Measurements from ENCODE around the gene VSNL1. TPM values are rescaled to one million over a fixed set of nuclear protein-coding genes. Genes with fewer than 3 reads are reported as not detected.

The VSNL1 gene
- total RNA-seq, 4 donors from 2014 or later: not detected

DNA sequence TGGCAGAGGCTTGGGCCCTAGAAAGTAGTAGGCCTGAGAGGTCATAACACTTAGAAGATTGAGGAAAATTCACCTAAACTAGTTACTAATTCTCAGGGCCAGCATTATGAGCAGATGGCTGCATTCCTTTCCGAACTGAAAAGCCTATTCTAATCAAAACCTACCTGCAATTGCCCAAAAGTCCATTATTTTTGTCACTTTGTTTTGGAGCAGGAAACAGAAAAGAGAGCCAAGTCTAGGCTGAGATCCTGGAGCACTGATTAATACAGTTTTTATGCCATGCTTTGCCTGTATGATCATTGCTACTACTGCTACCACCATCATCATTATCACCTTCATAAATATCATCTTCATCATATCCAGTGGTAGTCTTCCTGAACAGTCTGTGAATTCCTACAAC is 14.7 kb downstream of the VSNL1 start:
- TF ChIP-seq, protein P1, sequence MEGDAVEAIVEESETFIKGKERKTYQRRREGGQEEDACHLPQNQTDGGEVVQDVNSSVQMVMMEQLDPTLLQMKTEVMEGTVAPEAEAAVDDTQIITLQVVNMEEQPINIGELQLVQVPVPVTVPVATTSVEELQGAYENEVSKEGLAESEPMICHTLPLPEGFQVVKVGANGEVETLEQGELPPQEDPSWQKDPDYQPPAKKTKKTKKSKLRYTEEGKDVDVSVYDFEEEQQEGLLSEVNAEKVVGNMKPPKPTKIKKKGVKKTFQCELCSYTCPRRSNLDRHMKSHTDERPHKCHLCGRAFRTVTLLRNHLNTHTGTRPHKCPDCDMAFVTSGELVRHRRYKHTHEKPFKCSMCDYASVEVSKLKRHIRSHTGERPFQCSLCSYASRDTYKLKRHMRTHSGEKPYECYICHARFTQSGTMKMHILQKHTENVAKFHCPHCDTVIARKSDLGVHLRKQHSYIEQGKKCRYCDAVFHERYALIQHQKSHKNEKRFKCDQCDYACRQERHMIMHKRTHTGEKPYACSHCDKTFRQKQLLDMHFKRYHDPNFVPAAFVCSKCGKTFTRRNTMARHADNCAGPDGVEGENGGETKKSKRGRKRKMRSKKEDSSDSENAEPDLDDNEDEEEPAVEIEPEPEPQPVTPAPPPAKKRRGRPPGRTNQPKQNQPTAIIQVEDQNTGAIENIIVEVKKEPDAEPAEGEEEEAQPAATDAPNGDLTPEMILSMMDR (IDR thresholded peaks at IDR 0.05; ENCODE audit: low read depth): no peak

DNA sequence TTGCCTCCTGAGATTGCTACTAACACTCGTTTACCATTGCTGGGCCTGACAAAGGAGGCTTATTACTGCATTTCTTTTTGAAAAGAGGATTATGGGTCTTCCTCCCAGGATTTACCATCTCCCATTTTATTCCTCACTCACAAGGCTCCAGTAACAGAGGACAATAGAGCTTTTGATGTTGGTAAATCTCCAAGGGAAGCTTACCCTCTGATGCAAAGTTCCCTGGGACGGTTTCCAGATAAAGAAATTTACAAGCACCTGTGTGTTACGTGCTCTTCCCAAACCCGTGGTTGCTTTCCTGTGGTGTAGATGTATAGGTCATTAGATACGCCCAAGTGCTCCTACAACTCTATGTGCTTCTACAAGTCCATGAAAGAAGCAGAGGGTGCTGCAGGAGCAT is 17.1 kb downstream of the VSNL1 start:
- TF ChIP-seq, protein P1 (IDR thresholded peaks at IDR 0.05; ENCODE audit: low read depth): no peak

DNA sequence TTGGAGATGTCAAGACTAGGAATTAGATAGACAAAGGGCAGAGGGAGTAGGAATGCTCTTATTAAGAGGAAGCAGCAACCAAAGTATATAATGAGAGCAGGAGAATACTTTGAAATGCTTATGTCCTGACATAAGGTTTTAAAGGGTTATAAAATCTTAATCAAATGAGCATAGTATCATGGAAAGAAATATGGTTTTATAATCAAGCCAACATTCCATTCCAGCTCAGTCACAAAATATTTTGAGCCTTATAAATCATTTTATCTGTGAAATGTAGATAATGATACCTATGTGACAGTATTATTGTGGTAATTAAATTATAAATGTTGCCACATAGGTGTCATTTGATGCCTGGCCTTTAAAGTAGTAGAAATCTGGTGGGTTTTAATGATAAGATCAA is 17.6 kb downstream of the VSNL1 start:
- TF ChIP-seq, protein P1 (IDR thresholded peaks at IDR 0.05; ENCODE audit: low read depth): no peak

DNA sequence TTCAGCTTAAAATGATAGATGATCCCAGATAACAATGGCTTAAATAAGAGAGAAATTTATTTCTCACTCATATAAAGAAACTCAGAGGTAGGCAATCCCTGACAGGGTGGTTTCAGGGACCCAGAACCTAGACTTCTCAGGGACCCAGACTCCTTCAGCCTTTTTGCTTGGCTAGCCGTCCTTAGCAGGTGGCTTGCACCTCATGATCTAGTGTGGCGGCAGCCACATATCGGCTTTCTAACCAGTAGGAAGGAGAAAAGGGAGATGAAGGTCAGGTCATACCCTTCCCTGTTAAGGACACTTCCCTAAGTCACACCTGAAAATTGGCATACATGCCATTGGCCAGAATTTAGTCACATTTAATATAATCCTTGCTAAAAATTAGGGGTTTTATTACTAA is 18.4 kb downstream of the VSNL1 start:
- TF ChIP-seq, protein P1 (IDR thresholded peaks at IDR 0.05; ENCODE audit: low read depth): no peak

DNA sequence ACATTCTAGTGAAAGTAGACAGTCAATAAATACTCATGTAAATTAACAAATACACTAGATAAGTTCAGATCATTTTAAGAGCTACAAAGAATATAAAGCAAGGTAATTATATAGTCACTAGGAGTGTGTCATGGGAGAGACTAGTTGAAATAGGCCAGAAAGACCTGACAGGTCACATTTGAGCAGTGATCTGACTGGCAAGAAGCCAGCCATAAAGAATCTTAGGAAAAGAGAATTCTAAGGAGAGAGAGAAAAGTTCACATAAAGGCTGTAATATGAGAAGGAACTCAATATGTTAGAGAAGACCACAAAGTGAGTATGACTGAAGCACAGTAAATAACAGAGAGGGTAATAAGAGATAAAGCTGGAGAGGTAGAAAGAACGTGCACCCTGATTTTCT is 31.2 kb downstream of the VSNL1 start:
- TF ChIP-seq, protein P1 (IDR thresholded peaks at IDR 0.05; ENCODE audit: low read depth): no peak

DNA sequence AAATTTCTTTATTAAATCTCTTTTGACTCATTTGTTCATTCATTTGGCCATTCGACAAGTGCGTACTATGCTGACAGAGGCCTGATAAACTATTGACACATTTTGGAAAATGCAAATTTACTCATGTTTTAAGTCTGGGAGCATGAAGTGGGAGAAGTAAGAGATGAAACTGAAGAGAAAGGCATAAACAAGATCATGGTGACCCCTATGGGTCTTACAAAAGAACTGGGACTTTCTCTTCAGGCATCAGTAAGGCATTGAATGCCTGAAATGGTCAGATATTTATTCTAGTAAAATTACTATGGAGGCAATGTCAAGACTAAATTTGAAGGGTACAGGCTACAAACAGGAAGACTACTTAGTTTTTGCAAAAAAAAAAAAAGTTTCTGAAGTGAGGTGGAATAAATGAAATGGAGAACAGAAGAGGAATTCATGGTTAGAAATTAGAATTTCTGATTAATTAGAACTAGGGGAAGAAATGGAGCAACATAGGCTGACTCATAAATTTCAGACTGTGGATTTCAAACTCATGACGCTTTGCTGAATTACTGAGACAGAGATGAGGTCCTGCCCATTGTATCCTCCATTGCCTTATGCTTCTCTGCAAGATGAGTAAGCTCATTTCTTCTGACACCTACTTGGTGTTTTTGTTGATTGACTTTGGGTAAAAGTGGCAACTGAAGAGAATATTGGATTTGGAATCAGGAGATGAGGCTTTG is 32.7 kb downstream of the VSNL1 start:
- TF ChIP-seq, protein P1 (IDR thresholded peaks at IDR 0.05; ENCODE audit: low read depth): no peak

DNA sequence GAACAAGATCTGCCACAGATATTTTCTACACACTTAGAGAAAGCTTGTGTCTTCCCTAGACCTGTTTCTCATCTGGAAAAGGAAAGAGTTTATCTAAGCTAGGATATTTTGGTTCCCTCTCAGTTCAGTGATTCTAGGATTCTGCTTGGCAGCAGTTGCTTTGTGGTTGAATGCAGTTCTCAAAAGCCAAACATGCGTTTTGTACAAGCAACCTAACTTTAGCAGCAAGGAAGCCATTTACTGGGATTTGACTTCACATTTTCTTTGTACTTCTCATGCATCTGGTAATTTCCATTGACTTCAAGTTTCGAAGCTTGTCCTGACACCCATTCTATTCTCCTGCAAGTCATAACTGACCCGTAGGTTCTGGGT is 33.3 kb downstream of the VSNL1 start:
- TF ChIP-seq, protein P1 (IDR thresholded peaks at IDR 0.05; ENCODE audit: low read depth): no peak
